Loucy (cell line): ENCODE results near the gene BCAN.

ENCODE experiments used
- H2AFZ ChIP-seq: fragments of 200-600 bp; sonication (generic); 2 replicates; pipeline ENCODE4 v1.6.0; 2016; ENCODE audit warnings: antibody characterized with exemption, mild to moderate bottlenecking, low read length, moderate library complexity
- H3F3A ChIP-seq: fragments of 200-600 bp; 2 replicates; pipeline ENCODE4 v1.6.0; 2016; ENCODE audit warnings: antibody characterized with exemption, low read depth, mild to moderate bottlenecking
- H3K27me3 ChIP-seq: fragments of 200-600 bp; sonication (generic); 2 replicates; pipeline ENCODE4 v1.6.1; 2014; ENCODE audit warnings: low read length, mild to moderate bottlenecking; ENCODE audit not compliant: insufficient read depth, poor library complexity, severe bottlenecking
- H3K36me3 ChIP-seq: fragments of 200-600 bp; sonication (generic); 2 replicates; pipeline ENCODE4 v1.6.1; 2016; ENCODE audit warnings: low read length; ENCODE audit not compliant: insufficient read depth
- H3K4me1 ChIP-seq: fragments of 200-600 bp; sonication (generic); 2 replicates; pipeline ENCODE4 v1.5.1; 2014; ENCODE audit warnings: low read length, mild to moderate bottlenecking; ENCODE audit not compliant: insufficient read depth, poor library complexity, severe bottlenecking
- H3K4me2 ChIP-seq: fragments of 200-600 bp; sonication (generic); 2 replicates; pipeline ENCODE4 v1.6.0; 2014; ENCODE audit warnings: antibody characterized with exemption, low read length, low read depth, mild to moderate bottlenecking; ENCODE audit not compliant: poor library complexity, severe bottlenecking
- H3K4me3 ChIP-seq: fragments of 200-600 bp; sonication (generic); 2 replicates; pipeline ENCODE4 v1.5.1; 2014; ENCODE audit warnings: low read length, mild to moderate bottlenecking, mixed read lengths; ENCODE audit not compliant: poor library complexity, severe bottlenecking
- H3K79me2 ChIP-seq: fragments of 200-600 bp; sonication (generic); 2 replicates; pipeline ENCODE4 v1.6.1; 2014; ENCODE audit warnings: low read length; ENCODE audit not compliant: insufficient read depth
- H3K9ac ChIP-seq: fragments of 200-600 bp; sonication (generic); 2 replicates; pipeline ENCODE4 v1.6.0; 2014; ENCODE audit warnings: mild to moderate bottlenecking, low read depth, low read length, moderate library complexity; ENCODE audit not compliant: poor library complexity, severe bottlenecking
- H3K9me2 ChIP-seq: fragments of 200-600 bp; sonication (generic); replicated peaks from 2 replicates; pipeline ENCODE4 v1.6.1; 2016; ENCODE audit warnings: low read depth, low read length, mixed read lengths
- H3K9me3 ChIP-seq: fragments of 200-600 bp; sonication (generic); 2 replicates; pipeline ENCODE4 v1.6.1; 2014; ENCODE audit warnings: mild to moderate bottlenecking, antibody characterized with exemption, low read length, low read depth; ENCODE audit not compliant: insufficient read depth
- H4K20me1 ChIP-seq: fragments of 200-600 bp; sonication (generic); 2 replicates; pipeline ENCODE4 v1.6.0; 2014; ENCODE audit warnings: antibody characterized with exemption, low read length, mild to moderate bottlenecking; ENCODE audit not compliant: insufficient read depth, poor library complexity, severe bottlenecking
- CTCF ChIP-seq: fragments of 200-600 bp; sonication (generic); conservative IDR thresholded peaks from 2 replicates; pipeline ENCODE4 v1.5.1; 2014; ENCODE audit warnings: mild to moderate bottlenecking, antibody characterized with exemption, low read length
- EZH2phosphoT487 ChIP-seq: fragments of 200-600 bp; IDR thresholded peaks from 2 replicates; pipeline ENCODE4 v1.6.1; 2018; ENCODE audit warnings: antibody characterized with exemption, mild to moderate bottlenecking, moderate library complexity, borderline replicate concordance

Gene BCAN

GRCh38 chr1:156680056-156680455, 38.1 kb downstream of the BCAN start:
- Histone ChIP-seq H3K9me3 (no peaks in the 10 kb centered on the region), H3K27me3 (peaks cover 5% of the 10 kb centered on the region), H3F3A (no peaks in the 10 kb centered on the region), H3K36me3 (no peaks in the 10 kb centered on the region), H3K79me2 (no peaks in the 10 kb centered on the region), H2AFZ (no peak overlapping the region), H4K20me1 (no peaks in the 10 kb centered on the region), H3K4me2 (no peak overlapping the region), H3K4me3 (no peak overlapping the region), H3K9me2 (no peaks in the 10 kb centered on the region), H3K9ac (no peak overlapping the region), H3K4me1 (peaks cover 6% of the 10 kb centered on the region)
- TF ChIP-seq CTCF (no peak), EZH2phosphoT487 (no peak)

GRCh38 chr1:156681196-156681960, 39.5 kb downstream of the BCAN start:
- no peaks in the 10 kb centered on the region for H3K79me2 ChIP-seq
- H3K9ac ChIP-seq: no peak overlapping the region
- TF ChIP-seq CTCF (no peak), EZH2phosphoT487 (no peak)
- H4K20me1 ChIP-seq: no peaks in the 10 kb centered on the region
- no peak overlapping the region for H3K4me3 ChIP-seq
- peaks cover 5% of the 10 kb centered on the region for H3K27me3 ChIP-seq
- no peak overlapping the region for H3K4me2 ChIP-seq
- H3K9me2 ChIP-seq: no peaks in the 10 kb centered on the region
- H3K9me3 ChIP-seq: no peaks in the 10 kb centered on the region
- no peaks in the 10 kb centered on the region for H3F3A ChIP-seq
- H3K4me1 ChIP-seq: peaks cover 6% of the 10 kb centered on the region
- H3K36me3 ChIP-seq: no peaks in the 10 kb centered on the region
- no peak overlapping the region for H2AFZ ChIP-seq

- Histone ChIP-seq H3K9me2 (no peaks in the 10 kb centered on the region), H3K27me3 (peaks cover 5% of the 10 kb centered on the region), H3K36me3 (no peaks in the 10 kb centered on the region), H3K79me2 (no peaks in the 10 kb centered on the region), H2AFZ (no peak overlapping the region), H3F3A (no peaks in the 10 kb centered on the region), H3K9ac (no peak overlapping the region), H3K4me1 (peaks cover 6% of the 10 kb centered on the region), H3K9me3 (no peaks in the 10 kb centered on the region), H3K4me2 (no peak overlapping the region), H4K20me1 (no peaks in the 10 kb centered on the region), H3K4me3 (no peak overlapping the region)
- no peak for TF ChIP-seq CTCF
- TF ChIP-seq EZH2phosphoT487: no peak
These were observed 40.4 kb downstream of the BCAN start for GRCh38 chr1:156682166-156682890.
